NCI-H2196 (cell line): ENCODE data around the gene PHF21B.
"Not testable (repeated sequence)": the region's sequence is repeated elsewhere in the genome, so short reads cannot be mapped to it uniquely, and the experiment has no call there.

Experiments used
- DNase-seq: peaks from one replicate; lab custom pipeline; 2025; ENCODE audit not compliant: unreplicated experiment; lab: John Stamatoyannopoulos, UW

The PHF21B gene

GRCh38 chr22:44919691-44920090, 90.1 kb downstream of the PHF21B start:
- DNase-seq: no peak

- no peak for DNase-seq
These were observed 90.8 kb downstream of the PHF21B start for GRCh38 chr22:44918925-44919392.

- no peak for DNase-seq
These were observed 91.5 kb downstream of the PHF21B start for GRCh38 chr22:44918166-44918924.

GRCh38 chr22:44917372-44918165, 92.2 kb downstream of the PHF21B start:
- DNase-seq: no peak

DNA sequence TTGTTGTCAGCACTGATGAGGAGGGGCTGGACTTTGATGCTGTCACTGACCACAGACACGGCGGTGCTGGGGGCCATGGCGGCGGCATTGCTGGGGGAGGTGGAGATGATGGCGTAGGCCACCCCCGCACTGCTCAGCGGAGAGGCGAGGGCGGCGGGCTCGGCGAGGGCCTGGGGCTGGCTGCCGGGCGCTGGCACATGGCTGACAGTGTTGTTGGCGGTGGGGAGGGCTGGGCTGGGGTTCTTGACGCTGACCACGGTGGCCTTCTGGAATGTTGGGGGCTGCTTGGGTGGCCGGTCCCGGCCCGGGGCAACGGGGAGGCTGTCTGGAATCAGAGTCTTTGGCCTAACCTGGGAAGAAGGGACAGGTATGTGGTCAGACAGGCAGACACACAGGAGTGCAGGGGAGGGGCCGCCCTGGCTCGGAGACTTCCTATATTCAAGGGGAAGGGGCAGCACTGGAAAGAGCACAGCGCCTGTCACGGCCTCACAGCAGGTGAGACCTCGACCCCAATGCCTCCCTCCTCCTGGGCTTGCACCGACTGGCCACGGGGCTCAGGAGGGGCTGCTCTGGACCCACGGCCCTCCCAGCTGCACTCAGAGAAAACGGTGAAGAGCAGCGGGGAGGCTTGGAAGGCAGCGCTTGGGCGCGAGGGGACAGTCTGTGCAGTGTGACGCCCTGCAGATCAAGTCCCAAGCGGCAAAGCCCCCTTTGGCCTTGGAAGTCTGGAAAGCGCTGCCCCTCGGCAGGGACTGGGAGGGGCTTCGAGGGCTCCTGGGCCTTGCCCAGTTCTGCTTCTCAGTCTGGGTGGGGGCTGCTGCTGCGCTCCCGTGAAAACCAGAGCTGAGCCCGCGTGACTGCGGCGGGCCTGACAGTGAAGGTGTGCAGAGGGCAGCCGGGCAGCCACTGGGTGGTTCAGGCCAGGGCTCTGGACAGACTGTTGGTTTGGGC, 93.2 kb downstream of the PHF21B start:
- DNase-seq: no peak

- DNase-seq: no peak
These were observed 94.4 kb downstream of the PHF21B start for GRCh38 chr22:44915441-44915840.

DNA sequence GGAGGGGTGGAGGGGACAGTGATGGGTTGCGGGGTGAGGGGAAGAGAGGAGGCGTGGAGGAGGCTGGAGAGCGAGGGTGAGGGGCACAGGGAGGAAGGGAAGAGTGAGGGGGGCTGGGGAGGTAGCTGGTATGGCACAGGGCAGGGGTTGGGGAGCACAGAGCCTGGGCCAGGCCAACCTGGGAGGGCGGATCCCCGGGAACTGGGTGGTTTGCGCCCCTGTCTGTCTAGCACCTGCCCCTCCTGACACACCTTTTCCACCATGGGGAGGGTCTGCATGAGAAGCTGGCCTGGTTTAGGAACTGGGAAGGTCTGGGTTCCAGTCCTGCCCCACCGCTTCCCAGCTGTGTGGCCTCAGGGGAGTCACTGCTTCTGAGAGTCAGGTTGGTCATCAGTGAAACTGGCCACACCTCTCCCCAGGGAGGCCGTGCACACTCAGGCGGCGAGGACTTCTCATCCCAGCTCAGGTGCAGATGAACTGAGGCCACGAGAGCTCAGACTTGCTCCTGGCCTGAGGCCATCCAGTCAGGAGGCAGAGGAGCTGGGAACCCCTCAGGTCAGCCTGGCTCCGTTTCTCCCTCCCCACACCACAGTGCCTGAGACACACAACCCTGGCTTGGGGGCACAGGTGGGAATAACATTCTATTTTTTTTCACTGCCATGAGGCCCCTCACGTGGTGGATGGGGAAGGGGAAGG, 95.6 kb downstream of the PHF21B start:
- DNase-seq: no peak

GRCh38 chr22:44913198-44913983, 96.4 kb downstream of the PHF21B start:
- DNase-seq: no peak

DNA sequence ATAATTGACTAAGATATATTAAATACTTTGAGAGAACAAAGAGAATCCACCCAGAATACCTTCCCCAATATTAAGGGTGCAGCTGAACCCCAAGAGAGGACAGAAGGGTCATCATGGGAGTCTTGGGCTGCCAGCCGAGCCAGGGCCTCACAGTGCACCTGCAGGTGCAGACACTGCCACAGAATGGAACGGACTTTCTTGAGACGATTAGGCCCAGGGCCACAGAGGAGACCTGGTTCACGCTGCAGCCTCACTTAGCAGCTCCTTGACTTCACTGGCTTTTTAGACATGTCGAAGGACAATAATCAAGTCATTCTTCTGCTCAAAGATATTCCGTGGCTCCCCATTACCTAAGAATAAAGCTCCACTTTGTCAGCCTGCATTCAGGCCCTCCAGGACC, 100.6 kb downstream of the PHF21B start:
- no peak for DNase-seq

DNA sequence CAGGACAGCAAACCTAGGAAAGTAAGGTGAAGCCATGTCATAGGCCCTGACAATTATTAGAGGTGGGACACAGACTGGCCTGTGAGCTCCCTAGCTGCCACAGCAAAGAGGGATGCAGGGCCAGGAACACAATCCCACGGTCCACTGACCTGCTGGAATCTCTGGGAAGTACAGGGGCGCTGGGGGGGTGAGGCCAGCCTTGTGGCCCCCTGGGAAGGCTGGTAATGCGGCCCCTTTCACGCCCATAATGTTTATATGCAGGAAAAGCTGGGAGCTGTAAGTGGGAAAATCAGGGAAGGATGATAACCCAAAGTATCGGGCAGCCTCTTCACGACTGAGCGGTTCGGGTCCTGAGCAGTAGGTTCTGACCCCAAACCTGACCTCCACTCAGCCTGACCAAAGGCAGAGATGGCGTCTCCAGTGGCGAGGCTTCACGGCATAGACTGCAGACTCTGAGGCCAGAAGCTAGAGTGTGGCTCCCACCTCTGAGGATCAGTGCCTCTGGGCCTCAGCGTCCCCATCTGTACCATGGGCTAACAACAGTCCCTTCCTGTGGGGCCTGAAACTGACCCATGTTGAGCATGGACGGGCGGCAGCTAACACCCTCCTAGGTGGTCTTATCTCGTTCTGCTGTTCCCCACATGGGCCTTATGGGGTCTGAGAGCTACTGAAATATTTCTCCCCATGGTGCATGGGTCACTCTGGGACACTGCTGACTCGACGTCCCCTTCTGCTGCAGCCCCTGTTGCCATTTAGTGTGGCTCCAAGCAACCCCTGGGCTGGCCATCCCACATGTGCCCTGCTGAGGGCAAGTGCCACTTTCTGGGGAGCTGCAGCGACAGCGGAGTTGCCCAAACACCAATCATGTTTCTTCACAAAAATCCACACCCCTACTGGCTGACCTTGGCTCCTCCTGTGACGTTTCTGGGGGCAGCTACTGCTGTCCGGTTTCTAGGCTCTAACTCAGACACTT, 101.8 kb downstream of the PHF21B start:
- no peak for DNase-seq

DNA sequence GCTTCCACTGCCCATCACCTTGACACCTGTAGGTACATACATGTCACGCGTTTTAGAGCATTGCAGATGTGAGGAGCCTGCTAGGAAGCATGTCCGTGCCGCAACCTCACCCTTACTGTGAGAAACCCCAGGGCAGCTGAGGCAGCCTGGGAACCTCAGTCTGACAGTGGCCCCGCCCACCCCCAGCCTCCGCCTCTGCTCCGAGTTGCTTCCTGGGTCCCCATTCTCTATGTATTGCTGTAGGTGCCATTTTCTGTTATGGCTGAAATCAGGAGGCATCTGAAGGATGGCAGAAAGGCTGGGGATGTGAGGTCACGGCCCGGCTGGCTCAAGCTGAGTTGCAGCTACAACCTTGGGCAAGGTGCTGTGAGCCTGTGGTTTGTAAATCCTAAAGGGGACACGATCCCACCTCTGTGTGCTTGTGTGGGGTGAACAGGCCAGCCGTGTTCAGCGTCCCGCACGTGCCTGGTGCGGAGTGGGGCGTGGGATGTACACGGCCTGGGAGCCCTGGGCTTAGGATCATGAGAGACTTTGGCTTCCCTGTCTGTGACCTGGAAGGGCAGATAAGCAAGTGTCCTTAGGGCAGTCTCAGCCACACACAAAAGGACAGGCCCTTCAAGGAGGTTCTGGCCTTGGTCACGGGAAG, 102.7 kb downstream of the PHF21B start:
- DNase-seq: no peak

- no peak for DNase-seq
These were observed 103.4 kb downstream of the PHF21B start for GRCh38 chr22:44906248-44906936.

DNA sequence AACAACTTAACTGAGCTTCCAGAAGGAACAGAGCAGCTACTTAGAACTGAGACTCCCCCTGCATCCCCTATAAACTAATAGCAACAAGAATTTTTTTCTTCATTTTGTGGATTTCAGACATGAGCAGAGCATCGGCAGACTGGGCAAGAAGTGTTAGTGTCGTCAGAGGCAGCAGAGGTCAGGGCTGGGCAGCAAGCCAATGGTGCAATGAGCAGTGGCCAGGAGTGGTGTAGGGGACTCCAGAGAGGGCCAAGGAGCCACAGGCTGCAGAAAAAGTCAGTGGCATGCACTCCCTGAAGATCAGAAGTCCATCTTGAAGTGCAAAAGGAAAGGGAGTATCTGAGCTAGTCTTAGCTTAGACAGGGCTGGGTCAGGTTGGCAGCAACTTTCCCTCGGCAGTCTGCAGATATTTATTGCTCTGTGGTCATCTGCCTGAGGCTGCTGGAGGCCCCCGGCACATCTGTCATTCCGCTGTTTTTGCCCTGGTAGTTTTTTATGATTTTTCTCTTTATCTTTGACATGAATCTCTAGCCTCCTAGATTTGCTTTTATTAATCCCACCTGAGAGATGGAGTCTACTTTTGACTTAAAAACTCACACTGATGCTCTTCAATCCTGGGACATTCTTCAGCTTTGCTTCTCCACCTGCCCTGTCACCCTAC, 105.2 kb downstream of the PHF21B start:
- DNase-seq: not testable (repeated sequence)

- not testable (repeated sequence) for DNase-seq
These were observed 106.6 kb downstream of the PHF21B start for GRCh38 chr22:44903164-44903563.

- DNase-seq: peak; percentile 15
These were observed 108.5 kb downstream of the PHF21B start for GRCh38 chr22:44901301-44901700.

GRCh38 chr22:44898236-44898635, 111.6 kb downstream of the PHF21B start:
- no peak for DNase-seq
